Adrenal gland (tissue), 12 donors: ENCODE data around the gene RAP1A. TPM values are rescaled to one million over a fixed set of nuclear protein-coding genes. Genes with fewer than 3 reads are reported as not detected.

Experiments used
- DNase-seq, 7 donors: peaks; one replicate each; pipeline ENCODE4 v3.0.0-alpha.2; 2019 to 2020
- H3K27ac ChIP-seq, 5 donors: fragments of 200-600 bp; sonication (generic) in 4 of 5; 1 replicate in 3 of 5; 2 replicates in 2 of 5; pipeline versions ENCODE4 v1.5.1 to v1.8.0; 2016 to 2020; ENCODE audit warnings: mild to moderate bottlenecking in 1 of 5
- H3K27me3 ChIP-seq: fragments of 200-600 bp; 2 replicates; pipeline ENCODE4 v1.8.0; 2021
- H3K36me3 ChIP-seq, 2 donors: fragments of 200-600 bp; replicated peaks in 1 of 2; 1 replicate in 1 of 2; 2 replicates in 1 of 2; pipeline versions ENCODE4 v1.5.1 to v1.8.0; 2018 to 2022
- H3K4me1 ChIP-seq, 2 donors: fragments of 200-600 bp; replicated peaks in 1 of 2; 1 replicate in 1 of 2; 2 replicates in 1 of 2; pipeline versions ENCODE4 v1.5.1 to v1.8.0; 2018 to 2021
- H3K4me3 ChIP-seq, 4 donors: fragments of 200-600 bp; sonication (generic) in 3 of 4; one replicate each; pipeline ENCODE4 v1.5.1; 2016 to 2018
- H3K9me3 ChIP-seq, 3 donors: fragments of 200-600 bp; sonication (generic) in 1 of 3; replicated peaks in 1 of 3; 1 replicate in 2 of 3; 2 replicates in 1 of 3; pipeline versions ENCODE4 v1.5.1 to v1.8.0; 2016 to 2021
- POLR2A ChIP-seq, 2 donors: fragments of 450-650 bp; IDR thresholded peaks; one replicate each; pipeline ENCODE4 v1.6.1; 2017; ENCODE audit warnings: antibody characterized with exemption in 2 of 2, mild to moderate bottlenecking in 2 of 2, moderate library complexity in 1 of 2
- WGBS, 4 donors: extraction: QIAGEN DNeasy Blood & Tissue Kit in 2 of 4; methylation state at CpG; one replicate each; pipeline versions ENCODE4 v1.1.5 to v1.1.7; 2013 to 2017; 5-methylcytosine and 5-hydroxymethylcytosine counted together
- intact Hi-C, 2 donors: fragments of 100-400 bp; cut with DNase I; formaldehyde crosslinking; loops; one replicate each; pipeline versions ENCODE4 v1.14.1 to v1.15.0; 2022 to 2023
- polyA plus RNA-seq, 3 donors: library from polyadenylated mRNA; stranded (reverse); fragments of 200-250 nt in 2 of 3; fragments of 350-450 nt in 1 of 3; fragmentation: Illumina TruSeq in 1 of 3; extraction: RNeasy Lipid Tissue Mini Kit (QIAGEN cat#74804) in 1 of 3; gene quantifications; one replicate each; pipeline ENCODE4 v1.2.3, GENCODE V29; 2013 to 2014
- total RNA-seq, 9 donors: library from RNA; depleted of rRNA in 4 of 9; stranded (reverse); fragments of >200 nt in 4 of 9; fragments of 120-200 nt in 1 of 9; fragmentation: NEBNext Ultra II Directional in 1 of 9; extraction: Animal tissue kit (Norgen Biotek cat#: 25700) in 1 of 9; gene quantifications; one replicate each; pipeline versions ENCODE4 v1.1.0 to v1.2.4, GENCODE V29; 2013 to 2023
- TF ChIP-seq, protein P1 (sequence below), 6 experiments: fragments of 450-650 bp in 4 of 6; fragments of 200-600 bp in 2 of 6; sonication (generic) in 1 of 6; IDR thresholded peaks; 1 replicate in 5 of 6; 2 replicates in 1 of 6; pipeline versions ENCODE4 v1.5.1 to v1.8.0; 2016 to 2021; ENCODE audit warnings: antibody characterized with exemption in 6 of 6, mild to moderate bottlenecking in 2 of 6, moderate library complexity in 1 of 6
- donor health status: healthy with polysubstance abuse.
- donor health status: Bipolar disorder and iron deficiency.
- donor health status: DM: yes; HTN: yes; CAD: no.
- donor health status: DM: no; HTN: no; CAD: no.
- donor health status: DM: no; HTN: no; CAD: no.
- donor health status: DM: yes; HTN: yes; CAD: no.

The RAP1A gene
- total and polyA plus RNA-seq, 12 donors = 23.1 to 157 (median 60.2) TPM

DNA sequence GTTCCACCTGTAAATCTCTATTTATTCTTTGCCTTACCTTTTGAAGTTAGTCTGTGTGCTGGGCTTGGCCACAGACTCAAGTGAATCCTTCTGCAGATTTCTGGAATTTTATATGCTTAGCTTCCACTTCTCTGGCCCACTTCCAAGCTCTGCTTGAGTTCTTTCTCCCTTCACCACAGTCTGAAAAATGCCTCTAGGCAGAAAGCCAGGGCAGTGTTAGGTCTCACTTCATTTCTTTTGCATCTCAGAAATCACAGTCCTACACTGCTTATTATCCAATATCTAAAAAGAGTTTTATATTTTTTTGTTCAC, 70.7 kb downstream of the RAP1A start:
- no peak overlapping the region for H3K4me3 ChIP-seq
- TF ChIP-seq POLR2A (IDR thresholded peaks at IDR 0.05) = no peak
- TF ChIP-seq, protein P1, sequence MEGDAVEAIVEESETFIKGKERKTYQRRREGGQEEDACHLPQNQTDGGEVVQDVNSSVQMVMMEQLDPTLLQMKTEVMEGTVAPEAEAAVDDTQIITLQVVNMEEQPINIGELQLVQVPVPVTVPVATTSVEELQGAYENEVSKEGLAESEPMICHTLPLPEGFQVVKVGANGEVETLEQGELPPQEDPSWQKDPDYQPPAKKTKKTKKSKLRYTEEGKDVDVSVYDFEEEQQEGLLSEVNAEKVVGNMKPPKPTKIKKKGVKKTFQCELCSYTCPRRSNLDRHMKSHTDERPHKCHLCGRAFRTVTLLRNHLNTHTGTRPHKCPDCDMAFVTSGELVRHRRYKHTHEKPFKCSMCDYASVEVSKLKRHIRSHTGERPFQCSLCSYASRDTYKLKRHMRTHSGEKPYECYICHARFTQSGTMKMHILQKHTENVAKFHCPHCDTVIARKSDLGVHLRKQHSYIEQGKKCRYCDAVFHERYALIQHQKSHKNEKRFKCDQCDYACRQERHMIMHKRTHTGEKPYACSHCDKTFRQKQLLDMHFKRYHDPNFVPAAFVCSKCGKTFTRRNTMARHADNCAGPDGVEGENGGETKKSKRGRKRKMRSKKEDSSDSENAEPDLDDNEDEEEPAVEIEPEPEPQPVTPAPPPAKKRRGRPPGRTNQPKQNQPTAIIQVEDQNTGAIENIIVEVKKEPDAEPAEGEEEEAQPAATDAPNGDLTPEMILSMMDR (IDR thresholded peaks at IDR 0.05) = no peak
- intact Hi-C loops = no loop called here
- no peaks in the 10 kb centered on the region for H3K9me3 ChIP-seq
- peak; percentile 69 to 90 (median 80) for DNase-seq
- no peaks in the 10 kb centered on the region for H3K36me3 ChIP-seq
- H3K27me3 ChIP-seq = no peaks in the 10 kb centered on the region
- H3K4me1 ChIP-seq = peaks cover 0 to 12% of the 10 kb centered on the region in 2 donors
- no peak overlapping the region for H3K27ac ChIP-seq

DNA sequence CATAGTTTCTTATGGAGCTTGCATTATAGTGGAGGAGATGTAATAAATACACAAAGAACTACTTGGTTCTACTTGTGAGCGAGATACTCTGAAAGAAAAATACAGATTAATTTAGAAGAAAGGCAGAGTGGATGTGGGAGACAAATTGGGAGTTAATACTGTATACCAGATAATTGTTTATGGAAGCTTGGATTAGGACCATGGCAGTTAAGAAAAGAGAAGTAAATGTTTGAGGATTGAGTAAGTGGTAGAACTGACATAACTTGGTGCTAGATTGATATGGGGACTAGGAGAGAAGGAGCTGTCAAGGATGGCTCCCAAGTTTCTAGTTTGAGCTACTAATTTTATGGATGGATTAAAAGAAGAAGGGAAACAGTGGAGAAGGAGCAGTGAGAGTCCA, 72.3 kb downstream of the RAP1A start:
- H3K27ac ChIP-seq = no peak overlapping the region
- WGBS, 4 donors = 94 to 100% (median 98%) methylated on average over 1 of the region's 1 CpG
- H3K27me3 ChIP-seq = no peaks in the 10 kb centered on the region
- no peaks in the 10 kb centered on the region for H3K9me3 ChIP-seq
- H3K4me3 ChIP-seq = no peak overlapping the region
- TF ChIP-seq POLR2A (IDR thresholded peaks at IDR 0.05) = no peak
- TF ChIP-seq, protein P1 (IDR thresholded peaks at IDR 0.05) = no peak
- DNase-seq = no peak
- intact Hi-C loops = no loop called here
- H3K36me3 ChIP-seq = no peaks in the 10 kb centered on the region
- peaks cover 0 to 12% of the 10 kb centered on the region in 2 donors for H3K4me1 ChIP-seq

DNA sequence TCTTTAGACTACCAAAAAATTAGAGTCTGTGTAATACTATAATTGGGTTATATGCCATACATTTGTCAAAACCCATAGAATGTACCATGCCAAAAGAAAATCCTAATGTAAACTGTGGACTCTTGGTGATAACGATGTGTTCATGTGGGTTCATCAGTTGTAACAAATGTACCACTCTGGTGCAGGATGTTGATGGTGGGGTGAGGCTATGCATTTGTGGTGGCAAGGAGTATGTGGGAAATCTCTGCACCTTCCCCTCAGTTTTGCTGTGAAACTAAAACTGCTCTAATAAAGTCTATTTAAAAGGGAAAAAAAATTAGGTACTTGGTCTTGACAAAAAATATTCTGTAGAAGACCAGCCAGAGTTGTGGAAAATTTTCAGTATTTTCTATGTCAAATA, 76.2 kb downstream of the RAP1A start:
- H3K4me1 ChIP-seq = no peaks in the 10 kb centered on the region
- no peaks in the 10 kb centered on the region for H3K27me3 ChIP-seq
- no peak for DNase-seq
- 82 to 90% (median 90%) methylated on average over 1 of the region's 1 CpG for WGBS, 4 donors
- TF ChIP-seq, protein P1 (IDR thresholded peaks at IDR 0.05) = no peak
- no peak for TF ChIP-seq POLR2A (IDR thresholded peaks at IDR 0.05)
- no peak overlapping the region for H3K4me3 ChIP-seq
- no peak overlapping the region for H3K27ac ChIP-seq
- intact Hi-C loops = no loop called here
- no peaks in the 10 kb centered on the region for H3K9me3 ChIP-seq
- H3K36me3 ChIP-seq = peaks cover 0 to 24% of the 10 kb centered on the region in 2 donors

DNA sequence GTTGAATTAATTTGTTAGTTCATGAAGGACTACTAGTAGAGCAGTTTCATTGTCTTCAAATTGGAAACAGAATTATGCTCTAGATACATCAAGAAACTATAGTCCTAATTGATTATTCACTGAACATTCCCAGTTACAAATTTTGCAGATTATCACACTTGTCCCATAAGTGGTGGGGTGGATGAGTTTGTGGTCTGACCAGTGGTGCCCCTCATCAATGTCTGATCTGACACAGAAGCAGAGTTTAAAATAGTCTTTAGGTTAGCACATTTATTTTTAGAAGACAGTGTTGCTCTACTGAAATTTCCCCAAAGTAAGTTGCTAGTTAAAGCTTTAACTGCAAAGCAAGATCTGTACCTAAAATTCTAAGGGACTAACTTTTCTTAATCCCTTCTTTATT, 76.7 kb downstream of the RAP1A start:
- intact Hi-C loops = no loop called here
- no peaks in the 10 kb centered on the region for H3K9me3 ChIP-seq
- DNase-seq = no peak
- no peaks in the 10 kb centered on the region for H3K27me3 ChIP-seq
- no peaks in the 10 kb centered on the region for H3K4me1 ChIP-seq
- H3K4me3 ChIP-seq = no peak overlapping the region
- TF ChIP-seq, protein P1 (IDR thresholded peaks at IDR 0.05) = no peak
- TF ChIP-seq POLR2A (IDR thresholded peaks at IDR 0.05) = no peak
- peaks cover 0 to 29% of the 10 kb centered on the region in 2 donors for H3K36me3 ChIP-seq
- H3K27ac ChIP-seq = no peak overlapping the region
